Stimulated activated CD8-positive, alpha-beta memory T cell treated with anti-CD3 and anti-CD28 coated beads, Interleukin-15, amount 100 ng/mL, for 1 hour (primary cell): ENCODE data around the gene FAM20C.
"Not testable (repeated sequence)": the region's sequence is repeated elsewhere in the genome, so short reads cannot be mapped to it uniquely, and the experiment has no call there.

Source experiments
- DNase-seq: peaks from one replicate; pipeline ENCODE4 v3.0.0-alpha.2; 2020; ENCODE audit warnings: low read depth

FAM20C gene

DNA sequence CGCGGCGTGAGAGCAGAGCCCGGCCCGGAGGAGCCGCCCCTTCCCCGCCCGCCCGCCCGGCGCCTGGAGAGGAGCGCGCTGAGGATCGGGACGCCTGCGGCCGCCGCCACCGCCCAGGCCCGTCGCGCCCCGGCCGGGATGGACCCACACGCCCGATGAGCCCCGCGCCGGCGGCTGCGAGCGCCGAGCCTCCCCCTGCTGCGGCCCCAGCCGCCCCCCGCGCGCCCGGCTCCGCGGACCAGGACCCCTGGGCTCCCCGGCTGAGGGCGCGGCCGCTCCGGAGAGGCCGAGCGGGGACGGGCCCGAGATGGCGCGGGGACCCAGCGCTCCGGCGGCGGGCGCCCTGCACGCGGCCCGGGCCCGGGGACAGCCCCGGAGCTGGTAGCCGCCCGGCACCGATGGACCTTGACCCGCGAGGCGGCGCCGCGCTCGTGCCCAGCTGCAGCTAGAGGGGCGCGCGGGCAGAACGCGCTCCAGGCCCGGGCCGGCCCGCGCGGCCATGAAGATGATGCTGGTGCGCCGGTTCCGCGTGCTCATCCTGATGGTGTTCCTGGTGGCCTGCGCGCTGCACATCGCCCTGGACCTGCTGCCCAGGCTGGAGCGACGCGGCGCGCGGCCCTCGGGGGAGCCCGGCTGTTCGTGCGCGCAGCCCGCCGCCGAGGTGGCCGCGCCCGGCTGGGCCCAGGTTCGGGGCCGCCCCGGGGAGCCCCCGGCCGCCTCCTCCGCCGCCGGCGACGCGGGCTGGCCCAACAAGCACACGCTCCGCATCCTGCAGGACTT lies 520 bp downstream of the FAM20C start:
- DNase-seq: no peak

DNA sequence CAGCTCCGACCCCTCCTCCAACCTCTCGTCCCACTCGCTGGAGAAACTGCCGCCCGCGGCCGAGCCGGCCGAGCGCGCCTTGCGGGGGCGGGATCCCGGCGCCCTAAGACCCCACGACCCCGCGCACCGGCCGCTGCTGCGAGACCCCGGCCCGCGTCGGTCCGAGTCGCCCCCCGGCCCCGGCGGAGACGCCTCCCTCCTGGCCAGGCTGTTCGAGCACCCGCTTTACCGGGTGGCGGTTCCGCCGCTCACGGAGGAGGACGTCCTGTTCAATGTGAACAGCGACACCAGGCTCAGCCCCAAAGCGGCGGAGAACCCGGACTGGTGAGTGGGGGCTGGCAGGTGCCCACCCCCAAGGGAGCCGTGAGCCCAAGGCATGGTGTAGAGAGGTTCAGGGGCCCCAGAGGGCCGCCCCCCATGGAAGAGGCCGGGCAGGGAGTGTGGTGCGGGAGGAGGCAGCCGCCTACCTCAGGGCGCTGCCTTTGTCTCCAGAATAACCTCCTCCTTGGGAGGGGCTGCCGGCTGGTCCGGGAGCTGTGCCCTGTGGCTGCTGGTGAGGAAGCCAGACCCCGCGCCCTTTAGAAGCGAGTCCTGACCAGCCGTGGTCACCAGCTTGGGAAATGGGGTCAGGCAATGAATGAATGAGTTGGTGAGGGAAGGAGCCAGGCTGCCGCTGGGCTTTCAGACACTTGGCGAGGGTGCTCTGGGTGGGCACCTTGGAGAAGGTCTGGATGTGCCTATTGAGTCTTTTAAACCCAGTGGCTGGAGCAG lies 1.3 kb downstream of the FAM20C start:
- no peak for DNase-seq

DNA sequence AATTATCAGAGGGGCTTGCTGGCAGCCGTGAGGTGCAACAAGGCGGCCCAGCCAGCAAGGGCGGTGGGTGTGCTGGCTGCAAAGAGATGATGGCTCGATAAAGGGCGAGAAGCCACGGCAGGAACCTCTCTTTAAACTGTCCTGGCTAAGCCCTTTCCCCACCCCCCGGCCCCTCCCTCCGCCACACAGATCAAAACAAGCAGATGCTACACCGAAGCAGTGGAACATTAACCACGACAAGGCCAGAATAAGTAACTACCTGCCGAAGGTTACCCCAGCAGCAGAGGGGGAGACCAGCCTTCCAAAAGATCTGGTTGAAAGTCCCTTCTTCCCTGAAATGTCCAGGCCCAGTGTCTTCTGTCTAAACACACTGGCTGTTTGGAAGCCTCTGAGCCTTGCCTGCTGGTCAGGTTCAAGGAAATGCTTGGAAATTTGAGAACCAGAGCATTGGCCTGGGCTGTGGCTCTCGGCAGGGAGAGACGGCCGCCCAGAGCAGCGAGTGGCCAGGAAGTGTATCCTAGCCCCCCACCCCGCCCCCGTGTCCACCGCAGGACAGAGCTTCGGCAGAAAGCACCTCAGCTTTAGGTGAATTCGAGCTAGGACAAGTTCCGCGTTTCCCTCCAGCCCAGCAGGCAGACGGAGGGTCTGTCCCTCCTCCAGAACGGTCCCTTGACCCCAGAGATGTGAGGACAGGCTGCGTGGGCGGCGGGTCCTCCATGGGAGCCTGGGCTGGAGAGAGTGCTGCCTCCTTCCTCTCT lies 2.1 kb downstream of the FAM20C start:
- no peak for DNase-seq

DNA sequence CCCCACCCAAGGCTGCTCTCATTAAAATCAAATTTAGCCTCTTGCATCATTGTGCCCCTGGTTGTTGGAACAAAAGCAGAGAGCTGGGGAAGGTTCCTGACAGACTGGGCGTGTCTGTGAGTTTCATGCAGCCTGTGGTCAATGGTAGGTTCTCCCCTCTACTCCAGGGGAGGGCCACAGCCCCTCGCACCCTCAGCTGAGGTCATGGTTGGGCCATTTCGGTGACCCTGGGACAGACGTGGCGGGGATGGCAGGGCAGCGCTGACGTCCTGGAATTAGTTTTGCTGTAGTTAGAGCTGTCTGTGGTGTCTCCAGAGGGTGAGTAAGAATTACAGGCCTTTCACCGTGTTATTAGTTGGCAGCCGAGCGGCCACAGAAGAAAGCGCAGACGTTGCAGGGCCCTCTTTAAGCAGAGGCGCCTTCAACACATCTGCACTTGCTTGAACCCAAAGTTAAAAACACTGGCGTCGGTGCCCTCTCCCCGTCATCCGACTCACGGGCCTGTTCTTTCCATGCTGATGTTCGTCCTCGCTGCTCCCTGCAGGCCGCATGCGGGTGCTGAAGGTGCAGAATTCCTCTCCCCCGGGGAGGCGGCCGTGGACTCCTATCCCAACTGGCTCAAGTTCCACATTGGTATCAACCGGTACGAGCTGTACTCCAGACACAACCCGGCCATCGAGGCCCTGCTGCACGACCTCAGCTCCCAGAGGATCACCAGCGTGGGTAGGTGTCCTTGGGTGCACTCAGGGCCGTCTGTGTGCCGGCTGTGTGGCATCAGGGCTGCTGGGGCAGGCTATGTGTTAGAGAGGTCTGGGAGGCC lies 2.8 kb downstream of the FAM20C start:
- DNase-seq: no peak

DNA sequence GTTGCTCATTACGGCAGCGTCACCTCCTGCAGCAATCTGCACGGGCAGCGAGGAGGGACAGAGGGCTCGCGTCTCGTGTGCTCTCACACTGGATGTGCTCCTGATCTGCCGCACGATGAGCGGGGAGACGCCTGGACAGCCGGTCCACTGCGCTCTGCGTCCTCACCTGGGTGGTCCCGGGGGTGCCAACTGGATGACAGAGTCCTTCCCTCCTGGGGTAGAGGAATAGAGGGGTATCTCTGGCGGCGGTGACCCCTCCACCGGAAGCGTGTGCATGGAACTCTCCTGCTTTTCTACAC lies 3.4 kb downstream of the FAM20C start:
- no peak for DNase-seq

DNA sequence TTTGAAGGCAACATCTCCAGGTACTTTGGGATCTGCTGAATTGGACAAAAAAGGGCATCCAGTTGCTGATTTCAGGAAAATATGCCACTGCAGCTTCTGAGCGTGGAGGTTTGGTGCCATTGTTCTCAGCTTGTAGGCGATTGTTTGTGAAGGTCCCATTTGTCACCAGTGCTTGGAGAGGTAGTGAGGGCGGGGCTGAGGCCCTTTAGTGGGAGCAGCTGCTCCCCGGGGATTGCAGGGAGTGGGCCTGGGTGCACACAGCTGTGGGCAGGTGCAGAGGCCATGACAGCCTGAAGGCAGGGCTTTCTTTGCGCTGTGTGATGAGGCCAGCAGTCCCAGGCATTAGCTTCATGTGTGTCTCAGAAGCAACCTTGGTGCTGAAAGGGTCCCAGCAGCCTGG lies 3.9 kb downstream of the FAM20C start:
- no peak for DNase-seq

DNA sequence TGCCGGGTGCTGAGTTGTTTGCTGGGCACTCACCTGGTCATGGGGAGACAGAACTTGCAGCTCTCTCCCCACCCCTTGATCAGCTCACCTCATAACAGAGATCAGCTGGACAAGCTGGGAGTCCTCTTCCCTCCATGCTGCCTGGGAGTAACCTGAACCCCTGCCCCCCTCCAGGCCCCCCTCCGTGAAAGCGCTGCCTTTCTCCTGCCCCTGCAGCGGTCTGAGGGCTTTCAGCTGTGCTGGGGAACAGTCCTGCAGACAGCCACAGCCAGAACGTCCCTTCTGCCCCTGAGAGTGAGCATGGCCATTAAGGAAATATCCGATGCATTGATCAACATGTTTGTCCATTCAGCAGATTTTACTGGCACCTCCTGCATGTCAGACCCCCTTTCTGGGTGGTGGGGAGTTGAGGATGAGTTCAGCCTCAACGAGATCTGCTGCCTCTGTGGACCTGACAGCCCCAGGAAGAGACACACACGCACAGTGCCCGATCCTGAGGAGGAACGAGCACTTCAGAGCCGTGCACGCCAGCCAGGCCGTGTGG lies 4.5 kb downstream of the FAM20C start:
- DNase-seq: no peak

DNA sequence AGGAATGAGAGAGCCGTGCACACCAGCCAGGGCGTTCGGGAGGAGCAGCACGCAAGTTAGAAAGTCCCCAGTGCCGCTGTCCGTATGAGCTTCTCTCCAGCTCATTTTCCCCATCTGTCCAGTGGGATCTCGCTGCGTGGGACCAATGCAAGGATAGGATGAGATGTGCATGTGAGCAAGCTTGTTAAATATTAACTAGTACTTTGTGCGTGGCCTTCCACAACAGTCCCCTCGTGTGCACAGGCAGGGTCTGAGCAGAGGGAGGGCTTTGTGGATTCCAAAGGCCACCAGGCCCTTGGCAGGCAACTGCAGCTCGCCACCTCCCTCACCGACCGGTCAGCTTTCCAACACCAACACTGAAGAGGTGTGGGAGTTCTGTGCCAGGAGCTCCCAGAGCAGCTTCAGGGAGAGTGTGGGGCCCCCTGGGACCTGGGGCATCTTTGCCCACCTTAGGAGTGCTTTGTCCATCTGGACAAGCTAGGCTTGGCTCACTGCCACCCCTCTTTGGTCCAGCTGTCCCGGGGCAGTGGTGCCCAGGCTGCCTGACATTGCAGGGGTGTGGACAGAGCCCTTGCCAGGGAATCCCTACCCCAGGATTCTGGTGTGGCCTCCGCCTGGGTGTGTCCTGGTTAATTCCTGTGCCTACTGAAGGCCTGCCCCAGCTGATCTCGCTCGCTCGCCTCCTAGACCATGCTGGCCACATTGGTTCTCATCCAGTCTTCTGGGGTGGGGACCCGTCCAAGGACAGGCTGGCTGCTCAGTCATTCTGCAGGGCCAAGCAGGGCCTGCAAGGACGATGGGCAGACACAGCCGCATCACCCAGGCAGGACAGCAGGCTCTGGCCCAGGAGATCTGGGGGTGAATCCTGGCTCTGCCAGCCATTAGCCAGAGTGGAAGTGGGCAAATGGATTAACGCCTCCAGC lies 5.3 kb downstream of the FAM20C start:
- no peak for DNase-seq

DNA sequence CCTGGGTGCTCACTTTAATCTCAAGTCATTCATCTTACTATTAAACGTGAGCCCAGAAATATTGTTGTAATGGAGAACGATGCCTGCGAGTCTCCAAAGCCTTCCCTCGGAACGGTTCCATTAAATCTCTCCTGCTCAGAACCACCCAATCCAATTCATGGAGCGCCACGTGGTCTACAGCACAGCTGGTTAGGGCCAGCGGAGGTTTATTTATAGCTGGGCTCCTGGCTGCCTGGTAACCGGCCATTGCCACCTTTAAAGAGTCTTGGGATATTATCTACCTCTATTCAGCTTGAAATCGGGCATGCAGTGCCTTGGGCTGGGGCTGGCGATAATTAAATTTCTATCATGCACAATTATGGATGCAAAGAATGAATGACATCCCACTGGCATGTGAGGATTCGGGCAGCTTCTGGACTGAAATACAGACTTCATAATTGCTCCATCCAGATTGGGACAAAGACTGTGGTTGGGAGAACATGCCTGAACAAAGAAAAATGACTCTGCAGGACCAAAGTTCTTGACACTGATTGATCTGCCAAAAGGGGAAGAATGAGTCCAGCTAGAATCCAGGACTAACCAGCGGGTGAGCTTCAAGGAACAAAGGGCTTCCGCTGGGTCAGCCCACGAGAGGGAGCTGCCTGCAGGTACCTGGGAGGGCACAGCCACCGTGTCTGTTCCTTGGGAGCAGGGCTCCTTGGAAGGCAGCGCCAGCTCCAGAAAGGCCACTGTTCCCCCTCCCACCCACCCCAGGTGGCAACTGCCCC lies 7.3 kb downstream of the FAM20C start:
- DNase-seq: no peak

DNA sequence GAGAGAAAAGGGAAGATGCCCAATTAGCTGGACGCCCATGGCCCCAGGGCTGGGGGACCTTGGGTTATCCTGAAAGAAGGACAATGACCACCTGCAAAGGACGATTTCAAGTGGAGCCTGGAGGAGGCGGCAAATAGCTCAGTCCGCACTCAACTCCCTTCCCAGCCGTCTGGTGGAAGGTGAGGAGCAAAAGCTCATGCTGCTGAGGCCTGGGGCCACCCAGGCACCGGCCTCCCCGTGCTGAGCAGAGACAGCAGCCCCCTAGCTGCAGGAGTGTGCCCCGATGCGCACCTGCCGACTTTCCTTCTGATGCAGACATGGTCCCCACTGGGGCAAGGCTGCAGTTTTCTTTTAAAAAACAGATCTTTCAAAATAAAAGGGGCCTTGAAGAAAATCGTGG lies 7.9 kb downstream of the FAM20C start:
- DNase-seq: no peak

DNA sequence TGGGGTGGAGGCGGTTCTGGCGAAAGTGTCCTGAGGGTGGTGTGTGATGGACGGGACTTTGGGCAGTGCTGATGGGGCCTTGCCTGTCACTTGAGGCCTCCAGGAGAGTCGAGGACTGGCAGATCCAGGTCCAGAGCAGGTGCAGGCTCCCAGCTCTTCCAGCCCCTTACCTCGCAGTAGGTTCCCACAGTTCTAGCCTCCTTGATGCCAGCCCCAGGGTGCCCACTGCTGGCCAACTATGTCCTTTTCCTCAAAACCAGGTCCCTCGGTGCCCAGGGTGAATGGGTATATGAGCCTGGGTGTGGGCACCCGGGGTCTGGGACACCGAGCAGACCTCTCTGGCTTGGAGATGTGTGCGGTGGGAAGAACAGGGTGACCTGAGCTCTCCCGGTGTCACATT lies 8.3 kb downstream of the FAM20C start:
- DNase-seq: no peak

DNA sequence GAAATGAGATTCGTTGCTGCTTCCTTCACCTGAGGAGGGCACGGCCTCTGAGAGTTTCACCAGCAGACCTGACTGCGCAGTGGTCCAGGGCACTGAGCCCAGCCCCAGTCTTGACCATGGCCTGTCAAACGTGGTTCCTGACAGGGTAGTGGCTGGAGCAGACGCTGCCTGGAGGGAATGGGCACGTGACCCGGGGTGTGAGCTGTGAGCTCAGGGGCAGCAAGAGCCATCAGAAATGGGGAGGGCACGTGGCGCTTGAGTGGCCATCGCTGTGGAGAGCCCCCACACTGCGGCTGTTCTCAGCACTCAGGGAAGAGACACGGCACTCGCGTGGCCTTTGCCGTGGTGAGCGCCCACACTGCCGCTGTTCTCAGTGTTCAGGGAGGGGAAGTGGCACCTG lies 12.0 kb downstream of the FAM20C start:
- no peak for DNase-seq

DNA sequence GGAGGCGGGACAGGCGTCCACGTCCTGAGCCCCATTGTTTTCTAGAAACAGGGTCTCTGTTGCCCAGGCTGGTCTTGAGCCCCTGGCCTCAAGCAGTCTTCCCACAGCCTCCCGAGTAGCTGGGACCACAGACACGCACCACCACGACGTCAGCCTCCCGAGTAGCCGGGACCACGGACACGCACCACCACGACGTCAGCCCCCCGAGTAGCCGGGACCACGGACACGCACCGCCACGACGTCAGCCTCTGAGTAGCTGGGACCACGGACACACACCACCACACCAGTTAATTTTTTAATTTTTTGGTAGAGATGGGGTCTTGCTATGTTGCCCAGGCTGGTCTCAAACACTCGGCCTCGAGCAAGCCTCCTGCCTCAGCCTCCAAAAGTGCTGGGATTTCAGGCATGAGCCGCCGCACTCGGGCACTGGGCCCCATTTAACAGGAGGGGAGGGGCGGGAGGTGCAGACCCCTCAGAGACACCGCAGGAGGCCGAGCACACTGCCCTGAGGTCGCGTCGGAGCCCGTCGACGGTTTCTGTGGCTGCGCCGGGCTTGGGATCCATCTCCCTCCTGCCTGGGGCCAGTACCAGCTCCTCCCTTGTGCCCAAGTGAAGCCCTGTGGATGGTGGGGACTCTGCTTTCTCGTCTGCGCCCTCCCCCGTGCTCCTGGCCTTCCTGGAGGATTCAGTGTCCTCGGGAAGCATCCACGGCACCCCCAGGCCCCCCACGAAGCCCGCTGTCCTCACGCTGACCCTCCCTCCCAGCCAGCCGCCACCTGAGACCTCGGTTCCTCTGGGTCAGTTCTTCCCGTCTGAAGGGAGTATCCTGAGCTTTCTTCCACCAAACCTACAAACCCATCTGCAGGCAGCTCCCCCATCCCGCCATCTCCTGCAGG lies 13.0 kb downstream of the FAM20C start:
- DNase-seq: no peak

DNA sequence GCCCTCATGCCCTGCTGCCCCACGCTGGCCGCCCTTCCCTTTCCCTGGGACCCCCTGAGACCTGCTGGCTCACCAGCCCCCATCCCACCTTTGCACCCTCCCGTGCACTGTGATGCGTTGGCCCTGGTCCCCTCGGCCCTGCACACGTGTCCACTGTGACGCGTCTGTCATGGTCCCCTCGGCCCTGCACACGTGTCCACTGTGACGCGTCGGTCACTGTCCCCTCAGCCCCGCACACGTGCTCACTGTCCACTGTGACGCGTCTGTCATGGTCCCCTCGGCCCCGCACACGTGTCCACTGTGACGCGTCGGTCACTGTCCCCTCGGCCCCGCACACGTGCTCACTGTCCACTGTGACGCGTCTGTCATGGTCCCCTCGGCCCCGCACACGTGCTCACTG lies 14.0 kb downstream of the FAM20C start:
- DNase-seq: not testable (repeated sequence)

DNA sequence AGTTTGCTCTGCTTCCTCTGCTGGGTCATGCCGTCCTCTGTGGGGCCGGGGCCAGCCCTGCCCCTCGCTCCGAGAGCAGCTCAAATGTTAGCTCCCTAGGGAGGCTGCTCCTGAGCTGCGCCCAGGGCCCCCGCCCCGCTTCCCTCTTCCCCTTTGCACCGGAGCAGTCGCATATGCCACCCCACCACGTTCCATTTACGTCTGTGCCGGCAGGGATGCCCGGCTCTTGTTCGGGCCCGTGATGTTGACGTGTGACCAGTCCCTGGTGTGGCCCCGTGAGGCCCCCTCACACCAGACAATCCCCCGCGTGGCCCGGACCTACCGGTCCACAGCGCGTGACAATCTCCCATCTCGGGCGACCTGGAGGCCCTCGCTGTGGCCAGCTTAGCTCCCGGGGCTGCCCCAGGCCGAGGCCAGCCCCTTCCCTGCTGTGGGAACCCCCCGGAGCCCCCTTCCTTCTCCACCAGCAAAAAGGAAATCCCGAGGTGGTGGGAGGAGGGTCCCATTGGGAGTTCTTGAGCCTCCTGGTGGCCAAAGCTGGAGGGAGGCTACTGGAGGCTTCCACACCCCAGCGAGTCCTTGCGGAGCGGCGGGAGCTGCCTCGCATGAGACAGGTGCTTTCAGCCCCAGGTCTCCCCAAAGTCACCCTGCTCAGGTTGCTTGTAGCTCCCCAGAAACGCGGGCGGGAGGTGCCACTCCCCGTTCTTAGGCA lies 15.2 kb downstream of the FAM20C start:
- DNase-seq: no peak

DNA sequence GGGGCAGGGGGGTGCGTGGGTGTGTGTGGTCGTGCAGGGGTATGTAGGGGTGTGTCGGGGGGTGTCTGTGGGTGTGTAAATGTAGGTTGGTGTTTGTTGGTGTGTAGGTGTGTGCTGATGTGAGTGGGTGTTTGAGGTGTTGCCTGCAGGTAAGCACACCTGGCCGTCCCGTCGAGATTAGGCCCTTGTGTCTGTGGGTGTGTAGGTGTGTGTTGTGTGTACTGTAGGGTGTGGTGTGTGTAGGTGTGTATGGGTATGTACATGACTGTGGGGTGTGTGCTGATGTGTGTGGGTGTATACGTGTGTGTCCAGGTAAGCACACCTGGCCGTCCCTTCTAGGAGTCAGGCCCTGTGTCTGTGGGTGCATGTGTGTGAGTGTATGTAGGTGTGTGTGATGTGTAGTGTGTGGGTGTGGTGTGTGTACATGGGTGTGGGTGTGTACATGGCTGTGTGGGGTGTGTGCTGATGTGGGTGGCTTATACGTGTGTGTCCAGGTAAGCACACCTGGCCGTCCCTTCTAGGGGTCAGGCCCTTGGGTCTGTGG lies 15.8 kb downstream of the FAM20C start:
- no peak for DNase-seq

DNA sequence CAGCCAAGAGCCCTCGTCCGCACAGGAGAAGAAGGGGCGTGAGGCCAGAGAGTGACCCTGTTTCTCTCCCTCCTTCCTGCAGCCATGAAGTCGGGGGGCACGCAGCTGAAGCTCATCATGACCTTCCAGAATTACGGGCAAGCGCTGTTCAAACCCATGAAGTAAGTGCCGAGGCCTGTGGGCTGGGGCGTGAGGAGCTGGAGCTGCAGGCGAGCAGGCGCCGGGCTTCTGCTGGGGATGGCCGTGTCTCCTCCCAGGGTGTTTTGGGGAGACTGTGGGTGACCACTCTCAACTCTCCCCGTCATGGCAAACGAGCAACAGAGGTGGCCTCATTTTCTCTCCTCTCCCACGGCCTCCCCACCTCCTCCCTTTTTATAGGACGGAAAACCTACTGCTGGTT lies 16.4 kb downstream of the FAM20C start:
- DNase-seq: no peak

DNA sequence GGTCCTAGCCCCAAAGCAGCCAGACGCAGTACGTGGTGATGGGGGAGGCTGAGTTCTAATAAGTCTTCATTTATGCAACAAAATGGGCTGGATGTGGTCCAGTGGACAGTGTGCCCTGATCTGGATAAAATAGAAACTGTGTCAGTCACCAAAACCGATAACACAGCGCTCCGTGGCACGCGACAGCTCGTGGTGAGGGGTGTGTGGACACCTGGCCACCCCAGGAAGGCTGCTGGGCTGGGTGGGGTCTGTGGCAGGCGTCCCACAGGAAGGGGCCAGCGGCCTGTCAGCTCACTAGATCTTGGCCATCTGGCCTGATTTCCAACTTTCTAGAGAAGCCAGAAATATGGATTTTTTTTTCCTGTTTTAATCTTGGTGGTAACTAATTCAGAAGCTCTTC lies 17.0 kb downstream of the FAM20C start:
- no peak for DNase-seq
